IMR-90 (cell line): ENCODE measurements around the gene ATG4A. TPM values are rescaled to one million over a fixed set of nuclear protein-coding genes. Genes with fewer than 3 reads are reported as not detected.
A peak's percentile ranks its signal among the peaks of the same experiment; 100 is the strongest.

Experiments used
- ATAC-seq: fragments of 200-7000 bp; cut with Tn5 transposase; 2 replicates; pipeline ENCODE4 v1.9.1; 2020; ENCODE audit warnings: low read depth, mild to moderate bottlenecking, moderate library complexity
- BruUV-seq: library from RNA; stranded (reverse); fragments of 400-500 nt; replicated peaks from 2 replicates; lab custom pipeline; 2021; lab: Mats Ljungman, UMichigan
- CTCF ChIA-PET: fragments of 300-600 bp; formaldehyde crosslinking; extraction: SDS; loops from one replicate; lab custom pipeline; 2021; ENCODE audit warnings: antibody characterized with exemption; lab: Yijun Ruan, JAX
- POLR2A ChIA-PET: fragments of 300-600 bp; sonication (Branson Sonifier 250); formaldehyde crosslinking; loops from one replicate; lab custom pipeline; 2022; ENCODE audit warnings: antibody characterized with exemption; ENCODE audit not compliant: unreplicated experiment; lab: Charles Lee
- DNase-seq: peaks from one replicate; pipeline ENCODE4 v3.0.0; 2013
- H2AFZ ChIP-seq: replicated peaks from 2 replicates; pipeline ENCODE3; 2013; ENCODE audit warnings: low read length, mild to moderate bottlenecking; ENCODE audit not compliant: poor library complexity
- H2AK5ac ChIP-seq: 2 replicates; pipeline ENCODE4 v1.6.1; 2013; ENCODE audit warnings: low read depth, low read length, inconsistent platforms
- H2AK9ac ChIP-seq: replicated peaks from 2 replicates; pipeline ENCODE3; 2013; ENCODE audit warnings: mild to moderate bottlenecking, low read depth, low read length, moderate library complexity; ENCODE audit not compliant: poor library complexity
- H2BK120ac ChIP-seq: 2 replicates; pipeline ENCODE4 v1.6.1; 2013; ENCODE audit warnings: low read depth, low read length, inconsistent platforms
- H2BK15ac ChIP-seq: 3 replicates; pipeline ENCODE4 v1.6.1; 2013; ENCODE audit warnings: low read depth, low read length, inconsistent platforms
- H2BK20ac ChIP-seq: 2 replicates; pipeline ENCODE4 v1.6.1; 2013; ENCODE audit warnings: low read depth, mild to moderate bottlenecking, inconsistent platforms, low read length, moderate library complexity
- H2BK5ac ChIP-seq: 2 replicates; pipeline ENCODE4 v1.6.1; 2013; ENCODE audit warnings: mild to moderate bottlenecking, low read depth, low read length, inconsistent platforms; ENCODE audit not compliant: poor library complexity, severe bottlenecking
- H3K14ac ChIP-seq: replicated peaks from 2 replicates; pipeline ENCODE4 v1.6.1; 2013; ENCODE audit warnings: low read depth, low read length, inconsistent platforms
- H3K18ac ChIP-seq: 2 replicates; pipeline ENCODE4 v1.6.1; 2013; ENCODE audit warnings: low read depth, low read length, control low read depth
- H3K23ac ChIP-seq: 2 replicates; pipeline ENCODE4 v1.6.1; 2013; ENCODE audit warnings: low read depth, low read length, inconsistent platforms
- H3K27ac ChIP-seq: 2 replicates; pipeline ENCODE4 v1.5.1; 2013; ENCODE audit warnings: mild to moderate bottlenecking, control low read depth, low read length; ENCODE audit not compliant: insufficient read depth
- H3K27me3 ChIP-seq: 2 replicates; pipeline ENCODE4 v1.6.1; 2013; ENCODE audit warnings: low read length; ENCODE audit not compliant: control insufficient read depth, insufficient read depth
- H3K36me3 ChIP-seq: 2 replicates; pipeline ENCODE4 v1.6.1; 2013; ENCODE audit warnings: low read length, mixed read lengths; ENCODE audit not compliant: control insufficient read depth, insufficient read depth
- H3K4ac ChIP-seq: 2 replicates; pipeline ENCODE4 v1.6.1; 2013; ENCODE audit warnings: low read depth, low read length, inconsistent platforms
- H3K4me1 ChIP-seq: 2 replicates; pipeline ENCODE4 v1.6.1; 2013; ENCODE audit warnings: low read length, mixed read lengths; ENCODE audit not compliant: control insufficient read depth, insufficient read depth
- H3K4me2 ChIP-seq: 2 replicates; pipeline ENCODE4 v1.6.1; 2013; ENCODE audit warnings: low read depth, mild to moderate bottlenecking, control low read depth, low read length, moderate library complexity
- H3K4me3 ChIP-seq: 2 replicates; pipeline ENCODE4 v1.5.1; 2013; ENCODE audit warnings: low read depth, mild to moderate bottlenecking, control low read depth, low read length, moderate library complexity; ENCODE audit not compliant: insufficient read depth
- H3K56ac ChIP-seq: 2 replicates; pipeline ENCODE4 v1.6.1; 2013; ENCODE audit warnings: low read length, inconsistent platforms; ENCODE audit not compliant: insufficient read depth; ENCODE audit errors: extremely low read depth
- H3K79me1 ChIP-seq, 2 experiments: 2 replicates each; pipeline ENCODE4 v1.6.1; 2013; ENCODE audit warnings: low read length in 2 of 2, inconsistent platforms in 1 of 2, low read depth in 1 of 2
- H3K9ac ChIP-seq: 2 replicates; pipeline ENCODE4 v1.6.1; 2013; ENCODE audit warnings: low read depth, low read length, control low read depth
- H3K9me1 ChIP-seq: 2 replicates; pipeline ENCODE4 v1.6.1; 2013; ENCODE audit warnings: low read length, inconsistent platforms; ENCODE audit not compliant: insufficient read depth
- H3K9me3 ChIP-seq: 2 replicates; pipeline ENCODE4 v1.6.1; 2013; ENCODE audit warnings: low read length; ENCODE audit not compliant: control insufficient read depth, insufficient read depth
- H4K20me1 ChIP-seq: 2 replicates; pipeline ENCODE4 v1.6.1; 2013; ENCODE audit warnings: low read length, inconsistent platforms; ENCODE audit not compliant: insufficient read depth
- H4K5ac ChIP-seq: 2 replicates; pipeline ENCODE4 v1.6.1; 2013; ENCODE audit warnings: mild to moderate bottlenecking, low read depth, low read length, control low read depth
- H4K8ac ChIP-seq, 2 experiments: 2 replicates each; pipeline ENCODE4 v1.6.1; 2013; ENCODE audit warnings: low read depth in 2 of 2, low read length in 2 of 2, control low read depth in 1 of 2, inconsistent platforms in 1 of 2
- H4K91ac ChIP-seq: 2 replicates; pipeline ENCODE4 v1.6.1; 2013; ENCODE audit warnings: low read depth, low read length, inconsistent platforms; ENCODE audit not compliant: insufficient read depth
- BHLHE40 ChIP-seq: fragments of 150-350 bp; IDR thresholded peaks from 2 replicates; pipeline ENCODE4 v1.6.1; 2016; ENCODE audit warnings: mild to moderate bottlenecking, low read depth, low read length
- CEBPB ChIP-seq: IDR thresholded peaks from 2 replicates; pipeline ENCODE4 v1.6.1; 2012; ENCODE audit warnings: low read depth, low read length, improper control_type of control experiment
- CHD1 ChIP-seq: IDR thresholded peaks from 2 replicates; pipeline ENCODE4 v1.6.1; 2012; ENCODE audit warnings: low read depth, low read length, improper control_type of control experiment
- FOS ChIP-seq: fragments of 150-350 bp; IDR thresholded peaks from 2 replicates; pipeline ENCODE4 v1.6.1; 2016; ENCODE audit warnings: low read depth, low read length
- MAFK ChIP-seq: IDR thresholded peaks from 2 replicates; pipeline ENCODE4 v1.6.1; 2012; ENCODE audit warnings: low read depth, low read length, improper control_type of control experiment
- MAZ ChIP-seq: IDR thresholded peaks from 2 replicates; pipeline ENCODE4 v1.6.1; 2012; ENCODE audit warnings: low read depth, mild to moderate bottlenecking, low read length, improper control_type of control experiment, moderate library complexity, borderline replicate concordance
- MXI1 ChIP-seq: IDR thresholded peaks from 2 replicates; pipeline ENCODE4 v1.6.1; 2012; ENCODE audit warnings: low read depth, mild to moderate bottlenecking, low read length, moderate library complexity, borderline replicate concordance
- NFE2L2 ChIP-seq: fragments of 150-350 bp; IDR thresholded peaks from 2 replicates; pipeline ENCODE4 v1.6.1; 2016; ENCODE audit warnings: low read depth, mild to moderate bottlenecking, low read length
- POLR2A ChIP-seq: IDR thresholded peaks from 2 replicates; pipeline ENCODE4 v1.6.1; 2012; ENCODE audit warnings: mild to moderate bottlenecking, low read depth, low read length
- RAD21 ChIP-seq: IDR thresholded peaks from 2 replicates; pipeline ENCODE4 v1.6.1; 2012; ENCODE audit warnings: low read length, improper control_type of control experiment
- RCOR1 ChIP-seq: IDR thresholded peaks from 2 replicates; pipeline ENCODE4 v1.6.1; 2012; ENCODE audit warnings: mild to moderate bottlenecking, low read length, improper control_type of control experiment; ENCODE audit not compliant: insufficient replicate concordance
- RFX5 ChIP-seq: IDR thresholded peaks from 2 replicates; pipeline ENCODE4 v1.8.0; 2012; ENCODE audit warnings: low read depth, mild to moderate bottlenecking, low read length, moderate library complexity
- SMC3 ChIP-seq: fragments of 150-350 bp; IDR thresholded peaks from 2 replicates; pipeline ENCODE4 v1.6.1; 2016; ENCODE audit warnings: low read depth, mild to moderate bottlenecking, antibody characterized with exemption, low read length, moderate library complexity
- WGBS, 2 experiments: methylation state at CpG; one replicate each; pipeline versions ENCODE4 v1.1.5 to v1.1.7; 2013; ENCODE audit warnings: missing lambda C conversion rate in 2 of 2; ENCODE audit not compliant: insufficient read length in 1 of 2; ENCODE audit errors: extremely low coverage in 2 of 2; 5-methylcytosine and 5-hydroxymethylcytosine counted together
- dilution Hi-C: fragments of 300-500 bp; cut with HindIII; formaldehyde crosslinking; loops from one replicate; pipeline ENCODE4 v1.14.3; 2018; ENCODE audit warnings: low sequenced_read_pairs; ENCODE audit not compliant: unreplicated experiment
- in situ Hi-C: fragments of 300-500 bp; cut with MboI; formaldehyde crosslinking; loops from 3 replicates; pipeline ENCODE4 v1.14.3; 2019; ENCODE audit warnings: low sequenced_read_pairs, inconsistent platforms, mixed read lengths
- intact Hi-C: fragments of 100-400 bp; cut with micrococcal nuclease; formaldehyde crosslinking; loops from 2 replicates; pipeline ENCODE4 v1.10.0; 2022
- polyA plus RNA-seq, 3 experiments: library from polyadenylated mRNA; depleted of rRNA; stranded (reverse); fragments of >200 nt; gene quantifications; 2 replicates each; pipeline ENCODE4 v1.2.3, GENCODE V29; 2012; ENCODE audit warnings: low replicate concordance in 1 of 3
- total RNA-seq: library from RNA; depleted of rRNA; stranded (reverse); fragments of >200 nt; gene quantifications from 2 replicates; pipeline ENCODE4 v1.2.3, GENCODE V29; 2012
- TF ChIP-seq, protein P1 (sequence below): conservative IDR thresholded peaks from 2 replicates; pipeline ENCODE4 v1.5.1; 2012; ENCODE audit warnings: mild to moderate bottlenecking, low read depth, low read length, improper control_type of control experiment
- TF ChIP-seq, protein P2 (sequence below): fragments of 150-350 bp; IDR thresholded peaks from 2 replicates; pipeline ENCODE4 v1.6.1; 2016; ENCODE audit warnings: low read depth, mild to moderate bottlenecking, low read length, moderate library complexity, borderline replicate concordance
- TF ChIP-seq, protein P3 (sequence below): fragments of 150-350 bp; IDR thresholded peaks from 2 replicates; pipeline ENCODE4 v1.6.1; 2017; ENCODE audit warnings: mild to moderate bottlenecking, antibody characterized with exemption, low read length, low read depth

Gene ATG4A
- total and polyA plus RNA-seq, 2 of the 4 experiments (the other 2 are of a cell fraction) = 8.2 to 14.7 TPM

DNA sequence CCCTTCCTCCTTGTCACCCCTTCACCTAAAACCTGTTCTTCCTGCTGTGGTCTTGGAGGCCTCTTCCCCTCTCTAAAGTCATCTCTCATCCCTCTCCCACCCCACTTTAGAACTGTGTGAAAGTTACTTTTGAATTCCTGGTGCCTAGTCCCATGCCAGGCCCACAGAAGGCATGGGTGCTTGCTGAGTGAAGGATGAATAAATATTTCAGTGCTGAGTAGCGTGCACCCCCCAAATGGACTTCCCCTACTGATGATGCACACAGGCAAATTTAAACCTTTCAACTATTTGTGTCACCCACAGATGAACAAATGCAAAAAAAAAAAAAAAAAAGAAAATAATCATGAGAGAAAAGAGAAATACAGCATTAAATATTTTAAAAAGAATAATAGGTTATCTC lies 20.0 kb upstream of the ATG4A start:
- peaks cover 35% of the 10 kb centered on the region for H3K27me3 ChIP-seq
- no TSS peak for BruUV-seq
- no peak overlapping the region for H2AFZ ChIP-seq
- H3K23ac ChIP-seq = no peak overlapping the region
- H2BK15ac ChIP-seq = no peak overlapping the region
- no peaks in the 10 kb centered on the region for H3K36me3 ChIP-seq
- CTCF ChIA-PET = interaction anchor here (1.4 kb wide), 1 partner anchor 51 kb away, joined by 5 read pairs; no protein-coding TSS in a partner anchor
- H3K9me3 ChIP-seq = no peaks in the 10 kb centered on the region
- H3K4me3 ChIP-seq = no peak overlapping the region
- no peak overlapping the region for H3K56ac ChIP-seq
- no peaks in the 10 kb centered on the region; the same call in 1 of the 2 replicates for H3K9me1 ChIP-seq
- no peak overlapping the region for H4K91ac ChIP-seq
- H3K79me1 ChIP-seq = no peaks in the 10 kb centered on the region
- H2BK20ac ChIP-seq = no peak overlapping the region; the same call in 1 of the 2 replicates
- intact Hi-C loops (loop anchor here (1.0 to 5.0 kb wide), 4 partner anchors 94 to 534 kb away; partner anchors contain the start of gene NCBP2L), in situ Hi-C loops (loop anchor here (10.0 kb wide), 1 partner anchor 407 kb away; no protein-coding TSS in a partner anchor), dilution Hi-C loops (no loop called here)
- H3K9ac ChIP-seq = no peak overlapping the region
- H2AK5ac ChIP-seq = no peak overlapping the region
- no peak overlapping the region for H4K5ac ChIP-seq
- peaks cover 2% of the 10 kb centered on the region for H3K4me1 ChIP-seq
- TF ChIP-seq FOS (no peak), POLR2A (no peak), NFE2L2 (no peak), MAFK (no peak), RFX5 (no peak), CEBPB (no peak), CHD1 (no peak), BHLHE40 (no peak), MAZ (no peak), RCOR1 (no peak), MXI1 (no peak), RAD21 (no peak), SMC3 (no peak)
- TF ChIP-seq, protein P1, sequence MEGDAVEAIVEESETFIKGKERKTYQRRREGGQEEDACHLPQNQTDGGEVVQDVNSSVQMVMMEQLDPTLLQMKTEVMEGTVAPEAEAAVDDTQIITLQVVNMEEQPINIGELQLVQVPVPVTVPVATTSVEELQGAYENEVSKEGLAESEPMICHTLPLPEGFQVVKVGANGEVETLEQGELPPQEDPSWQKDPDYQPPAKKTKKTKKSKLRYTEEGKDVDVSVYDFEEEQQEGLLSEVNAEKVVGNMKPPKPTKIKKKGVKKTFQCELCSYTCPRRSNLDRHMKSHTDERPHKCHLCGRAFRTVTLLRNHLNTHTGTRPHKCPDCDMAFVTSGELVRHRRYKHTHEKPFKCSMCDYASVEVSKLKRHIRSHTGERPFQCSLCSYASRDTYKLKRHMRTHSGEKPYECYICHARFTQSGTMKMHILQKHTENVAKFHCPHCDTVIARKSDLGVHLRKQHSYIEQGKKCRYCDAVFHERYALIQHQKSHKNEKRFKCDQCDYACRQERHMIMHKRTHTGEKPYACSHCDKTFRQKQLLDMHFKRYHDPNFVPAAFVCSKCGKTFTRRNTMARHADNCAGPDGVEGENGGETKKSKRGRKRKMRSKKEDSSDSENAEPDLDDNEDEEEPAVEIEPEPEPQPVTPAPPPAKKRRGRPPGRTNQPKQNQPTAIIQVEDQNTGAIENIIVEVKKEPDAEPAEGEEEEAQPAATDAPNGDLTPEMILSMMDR = no peak
- TF ChIP-seq, protein P2, sequence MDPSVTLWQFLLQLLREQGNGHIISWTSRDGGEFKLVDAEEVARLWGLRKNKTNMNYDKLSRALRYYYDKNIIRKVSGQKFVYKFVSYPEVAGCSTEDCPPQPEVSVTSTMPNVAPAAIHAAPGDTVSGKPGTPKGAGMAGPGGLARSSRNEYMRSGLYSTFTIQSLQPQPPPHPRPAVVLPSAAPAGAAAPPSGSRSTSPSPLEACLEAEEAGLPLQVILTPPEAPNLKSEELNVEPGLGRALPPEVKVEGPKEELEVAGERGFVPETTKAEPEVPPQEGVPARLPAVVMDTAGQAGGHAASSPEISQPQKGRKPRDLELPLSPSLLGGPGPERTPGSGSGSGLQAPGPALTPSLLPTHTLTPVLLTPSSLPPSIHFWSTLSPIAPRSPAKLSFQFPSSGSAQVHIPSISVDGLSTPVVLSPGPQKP = no peak
- TF ChIP-seq, protein P3, sequence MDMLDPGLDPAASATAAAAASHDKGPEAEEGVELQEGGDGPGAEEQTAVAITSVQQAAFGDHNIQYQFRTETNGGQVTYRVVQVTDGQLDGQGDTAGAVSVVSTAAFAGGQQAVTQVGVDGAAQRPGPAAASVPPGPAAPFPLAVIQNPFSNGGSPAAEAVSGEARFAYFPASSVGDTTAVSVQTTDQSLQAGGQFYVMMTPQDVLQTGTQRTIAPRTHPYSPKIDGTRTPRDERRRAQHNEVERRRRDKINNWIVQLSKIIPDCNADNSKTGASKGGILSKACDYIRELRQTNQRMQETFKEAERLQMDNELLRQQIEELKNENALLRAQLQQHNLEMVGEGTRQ = no peak
- no peak overlapping the region for H4K8ac ChIP-seq
- no peak overlapping the region for H3K27ac ChIP-seq
- no peak overlapping the region for H2BK5ac ChIP-seq
- ATAC-seq (no peak), DNase-seq (no peak)
- H2BK120ac ChIP-seq = peak overlapping the region; percentile 54; the same call in 1 of the 2 replicates
- no peaks in the 10 kb centered on the region for H4K20me1 ChIP-seq
- WGBS, 2 experiments = no CpG with 5 or more reads among the region's 1 CpG
- 0 out of 2 replicates have a peak overlapping the region, but pooled peaks have one; percentile 10 for H3K4ac ChIP-seq
- no peak overlapping the region for H3K4me2 ChIP-seq
- no peak overlapping the region for H2AK9ac ChIP-seq
- H3K18ac ChIP-seq = no peak overlapping the region
- POLR2A ChIA-PET = no interaction called here
- no peak overlapping the region; the same call in 1 of the 2 replicates for H3K14ac ChIP-seq
